K562 (cell line): ENCODE data around the gene HK2. TPM values are rescaled to one million over a fixed set of nuclear protein-coding genes. Genes with fewer than 3 reads are reported as not detected.
A peak's percentile ranks its signal among the peaks of the same experiment; 100 is the strongest.

Experiments used
- CBFA2T2 ChIP-seq: fragments of 450-650 bp; conservative IDR thresholded peaks from 2 replicates; pipeline ENCODE4 v1.6.1; 2017; ENCODE audit warnings: mild to moderate bottlenecking
- HMG20B ChIP-seq: fragments of 250-450 bp; sonication (Bioruptor Pico); IDR thresholded peaks from 2 replicates; pipeline ENCODE4 v1.5.0; 2021; ENCODE audit warnings: mild to moderate bottlenecking
- HSF4 ChIP-seq: fragments of 250-450 bp; sonication (Bioruptor Pico); IDR thresholded peaks from 2 replicates; pipeline ENCODE4 v2.1.2; 2022; ENCODE audit warnings: mild to moderate bottlenecking, moderate library complexity, borderline replicate concordance
- ILK ChIP-seq: fragments of 450-650 bp; IDR thresholded peaks from 2 replicates; pipeline ENCODE4 v1.6.1; 2016; ENCODE audit warnings: missing genetic modification characterization, low read depth, mild to moderate bottlenecking, missing compliant biosample characterization, moderate library complexity, borderline replicate concordance
- JUND ChIP-seq, 2 experiments: IDR thresholded peaks; 2 replicates in 1 of 2; 3 replicates in 1 of 2; pipeline ENCODE4 v1.6.1; 2011; ENCODE audit warnings: borderline replicate concordance in 2 of 2, low read depth in 2 of 2, low read length in 2 of 2, improper control_type of control experiment in 1 of 2, missing biosample characterization in 1 of 2, missing genetic modification characterization in 1 of 2, missing genetic modification reagents in 1 of 2
- MCM5 ChIP-seq: fragments of 450-650 bp; IDR thresholded peaks from 2 replicates; pipeline ENCODE4 v1.6.1; 2016; ENCODE audit warnings: low read depth
- MIER1 ChIP-seq: fragments of 450-650 bp; IDR thresholded peaks from 2 replicates; pipeline ENCODE4 v1.6.1; 2016; ENCODE audit warnings: antibody characterized with exemption, mild to moderate bottlenecking, low read depth
- NFYB ChIP-seq: IDR thresholded peaks from 2 replicates; pipeline ENCODE4 v1.6.1; 2011; ENCODE audit warnings: mild to moderate bottlenecking, moderate library complexity; ENCODE audit not compliant: insufficient read length; ENCODE audit errors: extremely low read depth
- PML ChIP-seq: IDR thresholded peaks from 2 replicates; pipeline ENCODE4 v1.6.1; 2012; ENCODE audit warnings: low read length, inconsistent platforms
- RBBP5 ChIP-seq: fragments of 200-600 bp; sonication (generic); IDR thresholded peaks from 2 replicates; pipeline ENCODE4 v1.6.1; 2012; ENCODE audit warnings: borderline replicate concordance, mild to moderate bottlenecking, low read length, control low read depth, inconsistent platforms; ENCODE audit not compliant: insufficient read depth, poor library complexity, severe bottlenecking
- RFX5 ChIP-seq: IDR thresholded peaks from 2 replicates; pipeline ENCODE4 v1.6.1; 2011; ENCODE audit warnings: low read depth, mild to moderate bottlenecking, improper control_type of control experiment, low read length
- RREB1 ChIP-seq: fragments of 250-450 bp; sonication (Bioruptor Pico); IDR thresholded peaks from 2 replicates; pipeline ENCODE4 v1.4.0; 2020
- TFE3 ChIP-seq: fragments of 450-650 bp; formaldehyde crosslinking; IDR thresholded peaks from 2 replicates; pipeline ENCODE4 v1.4.0; 2020; ENCODE audit warnings: mild to moderate bottlenecking, mixed read lengths
- ZFP1 ChIP-seq: fragments of 450-650 bp; formaldehyde crosslinking; IDR thresholded peaks from 2 replicates; pipeline ENCODE4 v1.4.0; 2020; ENCODE audit warnings: mild to moderate bottlenecking, mixed read lengths
- ZNF280B ChIP-seq: fragments of 250-450 bp; sonication (Bioruptor Pico); IDR thresholded peaks from 2 replicates; pipeline ENCODE4 v1.5.1; 2021; ENCODE audit warnings: mild to moderate bottlenecking
- ZNF644 ChIP-seq: fragments of 200-800 bp; sonication (Bioruptor generic); IDR thresholded peaks from 2 replicates; pipeline ENCODE4 v1.6.1; 2016; ENCODE audit warnings: low read depth, missing genetic modification characterization, missing compliant biosample characterization
- ZNF76 ChIP-seq: fragments of 250-450 bp; sonication (Bioruptor Pico); IDR thresholded peaks from 2 replicates; pipeline ENCODE4 v1.4.0; 2020; ENCODE audit warnings: mild to moderate bottlenecking, moderate library complexity, borderline replicate concordance
- polyA plus RNA-seq, 8 experiments: library from polyadenylated mRNA; depleted of rRNA in 4 of 8; stranded (reverse) in 5 of 8; unstranded in 3 of 8; fragments of >200 nt; fragmentation: Nextera tagmentation in 2 of 8; fragmentation: Illumina TruSeq in 1 of 8; extraction: Ambion mirVana in 2 of 8; extraction: Trizol in 1 of 8; gene quantifications; 2 replicates each; pipeline versions ENCODE4 v1.2.1 to v1.2.3, GENCODE V29; 2011 to 2014; ENCODE audit warnings: inconsistent platforms in 1 of 8, missing spikeins in 1 of 8
- total RNA-seq, 7 experiments: library from RNA; depleted of rRNA in 6 of 7; stranded (reverse); fragments of >200 nt in 6 of 7; fragmentation: Illumina TruSeq in 2 of 7; extraction: Trizol in 2 of 7; gene quantifications; 2 replicates each; pipeline versions ENCODE4 v1.2.1 to v1.2.3, GENCODE V29; 2011 to 2021; ENCODE audit warnings: low replicate concordance in 1 of 7

HK2 gene
- total and polyA plus RNA-seq, 9 of the 15 experiments (the other 6 are each of a cell fraction or from before 2014, with no cell fraction given), result 4.7 to 56.0 (median 19.9) TPM

GRCh38 chr2:74831693-74832530 is 2.0 kb upstream of the HK2 start (continued):
- TF ChIP-seq CBFA2T2 (no peak), NFYB (no peak), RFX5 (no peak), PML (no peak), ZNF76 (CRISPR knock-in tag) (no peak), RREB1 (CRISPR knock-in tag) (no peak), HSF4 (CRISPR knock-in tag) (no peak), ZFP1 (CRISPR knock-in tag) (no peak), ZNF280B (CRISPR knock-in tag) (no peak), ILK (no peak), MCM5 (no peak), HMG20B (CRISPR knock-in tag) (no peak), ZNF644 (tag) (no peak), MIER1 (no peak), TFE3 (no peak), RBBP5 (no peak), JUND (IDR thresholded peaks at IDR 0.05; ENCODE audit: borderline replicate concordance, low read depth, low read length) (peak; percentile 95), JUND (tag; IDR thresholded peaks at IDR 0.05; ENCODE audit: borderline replicate concordance, low read depth, low read length) (peak; percentile 96)
